DMS114 treated with DMSO at 0.1 percent for 48 hours (cell line): ENCODE data around the gene BYSL.

Experiments
- DNase-seq: peaks from one replicate; lab custom pipeline; 2025; ENCODE audit not compliant: unreplicated experiment; lab: John Stamatoyannopoulos, UW

BYSL gene, protein sequence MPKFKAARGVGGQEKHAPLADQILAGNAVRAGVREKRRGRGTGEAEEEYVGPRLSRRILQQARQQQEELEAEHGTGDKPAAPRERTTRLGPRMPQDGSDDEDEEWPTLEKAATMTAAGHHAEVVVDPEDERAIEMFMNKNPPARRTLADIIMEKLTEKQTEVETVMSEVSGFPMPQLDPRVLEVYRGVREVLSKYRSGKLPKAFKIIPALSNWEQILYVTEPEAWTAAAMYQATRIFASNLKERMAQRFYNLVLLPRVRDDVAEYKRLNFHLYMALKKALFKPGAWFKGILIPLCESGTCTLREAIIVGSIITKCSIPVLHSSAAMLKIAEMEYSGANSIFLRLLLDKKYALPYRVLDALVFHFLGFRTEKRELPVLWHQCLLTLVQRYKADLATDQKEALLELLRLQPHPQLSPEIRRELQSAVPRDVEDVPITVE

DNA sequence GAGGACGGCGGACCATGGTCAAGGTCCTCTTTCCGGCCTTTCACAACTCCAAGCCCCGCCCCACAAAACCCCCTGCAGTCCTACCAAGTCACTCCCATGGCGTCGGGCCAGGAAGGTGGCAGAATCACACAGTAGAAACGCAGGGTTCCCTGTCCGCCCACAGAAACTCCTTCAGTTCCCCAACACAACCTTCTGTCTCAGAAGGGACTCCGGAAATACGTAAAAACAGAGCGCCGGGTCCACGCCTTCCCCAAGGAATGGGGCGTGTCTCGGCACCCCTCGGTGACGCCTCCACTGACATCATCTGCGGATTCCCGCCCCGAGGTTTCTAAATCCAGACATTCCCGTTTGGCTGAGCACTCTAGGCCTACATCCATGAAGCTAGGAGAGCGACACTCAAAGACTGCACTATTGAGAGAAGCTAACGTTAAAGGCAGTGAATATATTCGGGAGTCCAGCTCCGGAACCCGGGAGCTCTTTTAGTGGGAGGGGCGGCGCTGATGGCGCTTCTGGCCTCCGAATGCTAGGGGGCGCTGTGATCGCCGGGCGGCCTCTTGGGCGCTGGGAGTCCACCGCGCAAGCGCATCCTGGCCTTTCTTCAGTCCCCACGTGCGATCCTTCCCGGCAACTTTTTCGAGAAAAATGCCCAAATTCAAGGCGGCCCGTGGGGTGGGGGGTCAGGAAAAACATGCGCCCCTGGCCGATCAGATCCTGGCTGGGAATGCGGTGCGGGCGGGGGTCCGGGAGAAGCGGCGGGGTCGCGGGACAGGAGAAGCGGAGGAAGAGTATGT lies at the start of gene BYSL, which contains the start of gene MED20:
BYSL (plus strand) TSS at position 579 of the 791 bp plus-strand sequence; CDS start at position 643, 64 bp downstream.
MED20 (minus strand) TSS at position 219 of the 791 bp plus-strand sequence; CDS start at position 98, 121 bp downstream.
- DNase-seq, result peak; percentile 94

DNA sequence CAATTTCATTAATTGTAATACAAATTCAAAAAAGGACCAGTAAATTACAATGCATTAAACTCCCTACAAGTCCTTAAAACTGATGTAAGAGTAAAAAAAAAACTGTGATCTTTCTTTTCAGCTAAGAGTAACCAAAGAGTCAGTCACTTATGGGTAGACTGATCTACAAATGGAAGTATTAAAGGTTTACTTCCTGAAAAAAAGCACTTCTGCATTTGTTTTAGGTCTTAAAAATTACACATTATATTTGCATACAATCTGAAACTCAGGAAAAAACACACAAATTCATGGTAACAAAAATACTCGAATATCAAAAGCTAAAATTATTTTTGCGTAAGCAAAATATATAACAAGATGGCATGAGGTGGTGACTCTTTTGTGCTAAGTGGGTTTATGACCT lies 49.6 kb upstream of the BYSL start:
- DNase-seq, result no peak

DNA sequence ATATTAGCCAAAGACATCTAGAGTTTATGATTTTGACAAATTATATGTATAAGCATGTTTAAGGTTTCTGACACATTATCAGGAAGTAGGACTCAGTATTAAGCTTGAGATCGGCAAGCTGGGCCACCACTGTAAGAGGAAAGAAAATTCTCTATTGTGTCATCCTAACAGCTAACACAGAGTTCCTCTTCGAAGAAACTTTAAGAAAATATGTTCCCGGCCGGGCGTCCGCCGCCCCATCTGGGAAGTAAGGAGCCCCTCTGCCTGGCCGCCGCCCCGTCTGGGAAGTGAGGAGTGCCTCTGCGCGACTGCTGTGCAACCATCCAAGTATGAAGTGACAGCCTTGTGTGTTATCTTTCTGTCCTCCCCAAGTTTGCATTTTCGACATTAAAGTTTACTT lies 49.2 kb upstream of the BYSL start:
- no peak for DNase-seq

DNA sequence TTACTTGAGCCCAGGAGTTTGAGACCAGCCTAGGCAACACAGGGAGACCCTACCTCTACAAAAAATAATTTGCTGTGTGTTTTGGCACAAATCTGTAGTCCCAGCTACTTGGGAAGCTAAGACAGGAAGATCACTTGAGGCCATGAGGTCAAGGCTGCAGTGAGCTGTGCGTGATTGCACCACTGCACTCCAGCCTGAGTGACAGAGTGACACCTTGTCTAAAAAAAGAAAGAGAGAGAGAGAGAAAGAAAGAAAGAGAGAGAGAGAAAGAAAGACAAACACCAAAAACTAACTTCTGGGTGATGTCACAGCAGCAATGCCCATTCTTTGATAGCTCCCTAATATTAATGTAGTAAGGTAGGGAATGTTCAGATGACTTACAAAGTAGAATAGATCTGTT lies 46.6 kb upstream of the BYSL start:
- no peak for DNase-seq

DNA sequence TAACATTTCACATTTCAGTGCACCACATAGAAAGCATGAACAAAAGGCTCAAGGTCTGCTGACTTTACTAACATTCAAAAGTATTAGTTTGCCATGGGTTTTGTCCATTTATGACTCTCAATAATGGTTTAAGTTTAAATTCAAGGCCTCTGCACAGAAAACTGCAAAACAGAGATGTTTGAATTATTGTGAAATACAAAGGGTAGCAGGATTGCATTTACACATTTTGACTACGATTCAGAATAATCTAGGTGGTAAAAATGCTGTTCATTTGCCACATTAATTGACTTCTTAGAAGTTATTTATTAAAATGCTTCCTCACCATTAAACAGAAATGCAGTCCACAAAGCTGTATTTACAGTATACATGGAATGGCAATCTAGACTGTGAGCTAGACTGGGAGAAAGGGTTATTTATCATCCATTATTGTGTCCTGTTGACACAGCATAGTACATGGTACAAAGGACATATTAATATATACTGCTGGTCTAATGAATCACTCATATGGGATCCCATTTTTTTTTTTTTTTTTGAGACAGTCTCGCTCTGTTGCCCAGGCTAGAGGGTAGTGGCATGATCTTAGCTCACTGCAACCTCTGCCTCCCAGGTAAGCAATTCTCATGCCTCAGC lies 44.1 kb upstream of the BYSL start:
- DNase-seq, result no peak

DNA sequence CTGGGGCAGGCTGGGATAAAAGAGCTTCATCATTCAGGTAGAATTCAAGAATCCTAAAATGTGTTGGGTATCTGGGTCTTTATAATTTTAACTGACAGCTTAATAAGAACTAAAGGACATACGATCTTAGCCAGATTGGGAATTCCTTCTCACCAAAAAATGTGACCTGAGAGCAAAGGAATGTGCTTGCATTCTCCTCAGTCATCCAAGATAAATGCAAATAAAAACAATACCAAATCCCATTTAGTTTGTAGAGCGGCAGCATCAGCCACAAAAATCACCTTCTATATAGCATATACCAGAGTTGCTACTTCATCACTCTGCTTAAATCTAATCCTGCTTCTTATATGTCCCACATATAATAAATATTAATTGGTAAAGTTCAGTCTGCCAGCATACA lies 43.1 kb upstream of the BYSL start:
- no peak for DNase-seq

DNA sequence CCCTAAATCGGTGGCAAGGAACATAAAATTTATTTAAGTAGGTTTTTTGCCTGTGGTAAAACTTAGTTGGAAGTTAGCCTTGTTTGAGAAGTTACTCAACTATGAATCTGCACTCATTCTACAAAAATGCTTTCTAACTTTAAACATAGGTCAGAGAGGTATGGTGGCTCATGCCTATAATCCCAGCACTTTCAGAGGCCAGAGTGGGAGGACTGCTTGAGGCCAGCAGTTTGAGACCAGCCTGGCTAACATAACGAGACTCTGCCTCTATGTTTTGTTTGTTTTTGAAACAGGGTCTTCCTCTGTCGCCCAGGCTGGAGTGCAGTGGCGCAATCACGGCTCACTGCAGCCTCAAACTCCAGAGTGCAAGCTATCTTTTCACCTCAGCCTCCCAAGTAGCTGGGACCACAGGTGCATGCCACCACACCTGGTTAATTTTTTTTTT lies 42.3 kb upstream of the BYSL start:
- DNase-seq, result no peak

DNA sequence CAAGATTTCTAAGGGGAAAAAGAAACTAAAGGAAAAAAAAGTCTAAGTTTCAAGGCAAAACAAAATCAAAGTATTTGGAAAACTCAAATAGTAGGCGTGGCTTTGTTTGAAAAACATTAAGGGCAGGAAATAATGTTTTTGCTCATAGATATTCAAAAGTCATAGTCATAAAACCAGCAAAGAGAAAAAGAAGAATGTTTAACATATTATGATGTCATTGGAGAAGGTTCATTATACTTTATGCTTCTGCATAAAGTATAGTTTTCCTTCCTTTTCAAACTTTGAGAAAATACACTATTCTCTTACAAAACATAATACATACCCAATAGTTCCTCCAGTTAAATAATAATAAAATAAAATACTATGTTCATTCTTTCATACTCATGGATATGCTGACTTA lies 39.8 kb upstream of the BYSL start:
- no peak for DNase-seq

DNA sequence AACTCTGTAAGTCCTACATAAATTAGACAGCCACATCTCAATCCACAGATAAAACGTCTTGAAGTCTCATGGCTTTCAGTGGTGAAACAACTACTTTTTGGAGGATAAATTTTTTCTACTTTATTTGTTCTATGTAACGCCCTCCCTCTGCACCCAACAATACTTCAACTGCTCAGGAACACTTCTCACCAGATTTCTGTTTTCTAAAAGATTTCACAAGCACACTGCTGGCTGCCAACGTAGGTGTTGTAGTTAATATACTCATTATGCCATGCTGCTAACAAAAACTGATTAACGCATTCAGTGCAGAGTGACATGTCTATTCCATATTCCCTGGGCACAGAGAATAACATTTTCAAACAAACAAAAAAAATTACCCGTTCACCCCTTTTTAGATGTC lies 36.3 kb upstream of the BYSL start:
- no peak for DNase-seq

DNA sequence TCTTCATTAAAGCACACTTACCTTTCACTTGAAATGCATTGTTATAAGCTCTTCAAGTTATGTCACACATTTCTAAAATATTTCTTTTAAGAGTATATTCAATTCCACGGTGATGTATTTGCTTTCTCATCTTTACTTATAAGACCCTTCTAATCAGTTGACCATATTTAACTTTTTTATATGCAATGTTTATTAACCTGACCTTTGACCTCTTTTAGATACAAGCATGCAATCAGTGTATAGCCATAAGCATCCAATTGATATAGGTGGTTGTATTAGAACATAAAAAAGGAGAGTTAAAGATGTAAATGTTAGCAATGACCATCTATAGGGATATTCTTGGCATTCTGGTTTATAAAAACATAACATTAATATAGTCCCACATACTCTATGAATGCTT lies 35.4 kb upstream of the BYSL start:
- no peak for DNase-seq

DNA sequence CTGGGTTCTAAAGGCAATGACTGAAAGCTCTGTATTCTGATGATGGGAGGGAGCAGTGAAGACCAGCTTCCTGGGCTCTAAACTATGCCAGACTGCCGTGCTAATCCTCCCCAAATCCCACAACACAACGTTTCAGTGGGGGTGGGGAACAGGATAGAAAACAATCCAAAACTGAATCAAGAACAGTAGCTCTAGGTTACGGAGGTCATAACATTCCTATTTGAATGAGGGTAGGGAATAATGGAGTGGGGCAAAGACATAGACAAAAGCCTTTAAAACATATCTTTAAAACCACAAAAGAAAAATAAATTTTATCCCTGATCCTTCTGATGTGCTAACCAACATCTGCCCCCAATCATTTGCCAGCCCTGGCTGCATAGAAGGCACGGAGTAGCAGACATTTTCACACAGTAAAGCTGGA lies 34.0 kb upstream of the BYSL start:
- DNase-seq, result no peak

DNA sequence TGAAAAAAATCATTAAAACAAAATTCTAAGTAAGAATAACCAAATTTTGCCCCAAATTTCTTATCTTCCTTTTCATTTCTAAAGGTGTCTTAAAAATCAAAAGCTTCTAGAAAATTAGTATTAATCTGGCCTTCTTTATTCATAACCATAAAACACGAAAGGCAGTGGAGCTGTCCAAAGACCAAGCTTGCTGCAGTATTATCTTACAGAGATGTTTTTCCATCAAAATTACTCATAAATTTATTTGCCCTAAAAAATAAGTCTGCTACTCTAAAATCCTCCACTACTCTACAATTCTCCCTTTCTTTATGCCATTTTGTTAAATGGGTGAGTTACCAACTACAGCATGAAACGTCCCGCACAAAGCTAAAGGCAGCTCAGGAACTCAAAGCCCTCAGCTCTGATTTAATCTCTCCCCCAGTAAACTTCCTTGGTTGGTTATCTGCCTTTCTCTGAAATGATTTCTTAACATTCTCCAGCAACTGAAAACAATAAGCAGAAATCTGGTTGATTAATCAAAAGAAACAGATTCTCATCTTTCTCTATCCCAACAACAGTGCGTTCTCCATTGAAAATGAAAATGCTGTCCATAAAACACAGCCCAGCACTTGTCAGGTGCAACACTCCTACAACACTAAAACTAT lies 28.3 kb upstream of the BYSL start:
- DNase-seq, result no peak

DNA sequence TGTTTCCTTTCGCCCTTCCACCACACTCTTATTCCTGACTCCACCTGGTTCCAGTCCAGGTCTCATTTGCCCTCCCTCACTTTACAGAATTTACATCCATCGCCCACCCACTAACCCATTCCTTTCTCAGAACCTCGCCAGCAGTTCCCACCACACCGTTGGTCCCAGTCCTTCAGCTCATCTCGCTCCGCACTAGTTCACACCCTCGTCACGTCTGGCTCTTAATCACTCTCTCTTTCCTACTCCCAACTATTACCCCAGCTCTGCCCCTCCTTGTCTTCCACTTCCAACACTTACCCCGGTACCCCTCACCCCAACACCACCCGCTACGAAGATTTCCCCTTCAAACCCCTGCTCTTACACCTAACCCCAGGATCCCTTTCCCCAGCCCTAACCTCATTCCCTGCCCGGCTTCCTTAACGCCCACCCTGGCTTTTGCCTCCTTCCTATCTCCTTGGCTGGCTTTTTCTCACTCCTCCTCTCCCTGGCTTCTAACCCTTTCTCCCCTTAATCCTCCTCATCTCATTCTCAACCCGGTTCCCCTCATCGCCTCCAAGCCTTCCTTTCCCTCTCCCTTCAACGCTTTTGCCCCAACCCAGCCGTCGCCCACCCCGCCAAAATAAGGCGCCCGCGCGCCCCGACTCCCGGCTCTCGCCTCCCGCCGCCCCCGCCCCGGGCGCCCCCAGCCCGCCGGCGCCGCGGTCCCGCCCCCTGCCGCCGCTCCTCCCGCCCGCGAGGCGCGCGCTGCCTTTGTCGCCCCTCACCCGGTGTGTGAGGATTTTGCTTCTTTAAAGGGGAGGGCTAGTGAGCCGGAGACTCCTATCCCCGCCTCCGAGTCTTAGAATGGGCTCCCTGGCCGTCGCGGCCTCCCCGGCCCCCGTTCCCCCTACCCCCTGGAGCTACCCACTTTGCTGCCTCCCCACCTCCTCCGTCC lies 26.7 kb upstream of the BYSL start:
- DNase-seq, result no peak

DNA sequence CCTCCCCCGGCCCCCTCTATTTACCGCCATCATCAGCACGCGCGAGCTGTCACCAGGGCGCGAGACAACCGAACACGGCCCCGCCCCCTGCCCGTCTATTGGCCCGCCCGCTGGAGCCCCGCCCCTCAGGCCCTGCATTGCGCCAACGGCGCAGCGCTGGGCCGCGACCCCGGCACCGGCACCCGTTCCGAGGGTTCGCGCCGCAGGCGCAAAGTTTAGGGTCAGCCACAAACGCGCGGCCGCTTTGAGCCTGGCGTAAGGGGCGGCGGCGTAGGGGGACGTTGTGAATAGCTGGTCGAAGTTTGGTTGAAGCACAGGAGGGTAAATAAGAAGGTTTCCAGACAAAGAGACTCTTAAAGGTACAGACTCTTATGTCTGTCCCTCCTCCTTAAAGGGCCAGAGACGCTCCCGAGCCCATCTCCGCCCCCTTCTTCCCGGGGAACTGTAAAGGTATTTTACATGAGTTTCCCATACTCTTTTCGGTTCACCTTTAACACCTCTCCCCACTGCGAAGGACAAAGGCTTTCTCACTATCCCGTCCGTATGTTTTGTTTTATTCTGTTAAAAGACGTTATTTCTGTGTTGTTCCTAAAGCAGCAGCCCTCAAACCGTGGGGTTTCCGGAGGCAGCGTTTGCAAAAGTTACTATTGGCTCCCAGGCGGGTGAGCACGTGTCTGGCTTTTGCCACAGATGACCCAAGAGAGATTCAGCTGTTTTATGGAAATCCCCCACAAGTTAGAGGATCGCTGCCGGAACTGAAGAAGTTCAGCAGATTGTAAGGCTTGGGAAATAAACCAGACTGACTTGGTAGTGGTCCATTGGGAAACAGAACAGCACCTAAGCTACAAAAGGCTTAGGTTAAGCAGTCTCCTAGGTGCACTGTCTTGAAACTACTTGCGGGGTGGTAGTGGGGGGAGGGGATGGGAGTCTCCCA lies 25.7 kb upstream of the BYSL start, which contains the start of gene USP49:
USP49 (minus strand) TSS at position 76 of the 934 bp plus-strand sequence. CDS start 88,392 bp downstream, outside the sequence.
- DNase-seq, result peak; percentile 91

DNA sequence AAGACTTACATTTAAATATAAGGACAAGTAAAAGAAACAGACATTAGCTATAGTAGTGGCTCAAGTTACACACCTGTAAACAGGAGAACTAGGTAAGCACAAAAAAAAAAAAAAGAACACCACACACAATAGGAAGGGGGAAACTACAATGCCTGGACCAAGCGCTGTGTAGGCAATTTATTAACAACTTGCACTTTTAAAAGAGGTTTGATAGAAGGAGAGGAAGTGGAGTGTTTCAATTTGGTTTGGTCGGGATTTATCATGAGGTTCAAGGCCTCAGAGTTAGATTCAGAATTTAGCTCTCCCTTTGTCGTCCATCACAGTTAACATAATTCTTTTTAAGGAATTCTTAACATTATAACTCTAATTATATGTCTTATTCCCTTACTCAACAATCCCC lies 25.0 kb upstream of the BYSL start:
- no peak for DNase-seq

DNA sequence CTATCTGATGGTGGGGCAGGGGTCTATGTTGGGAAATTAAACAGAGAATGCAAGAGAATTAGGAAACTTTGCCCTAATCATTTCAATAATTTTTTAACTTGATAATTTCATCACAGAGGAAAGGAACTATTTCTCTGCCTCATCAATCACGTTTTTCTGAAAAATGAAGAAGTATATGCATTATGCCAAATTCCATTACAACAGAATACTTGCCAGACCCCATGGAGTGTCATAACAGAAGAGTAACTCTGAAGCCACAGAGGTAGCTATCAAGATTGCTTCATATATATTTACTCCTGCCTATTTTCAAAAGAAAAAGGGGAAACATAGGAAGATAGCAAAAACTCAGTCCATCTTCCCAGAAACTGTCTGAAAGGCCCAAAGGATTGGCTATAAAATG lies 20.4 kb upstream of the BYSL start:
- DNase-seq, result no peak

DNA sequence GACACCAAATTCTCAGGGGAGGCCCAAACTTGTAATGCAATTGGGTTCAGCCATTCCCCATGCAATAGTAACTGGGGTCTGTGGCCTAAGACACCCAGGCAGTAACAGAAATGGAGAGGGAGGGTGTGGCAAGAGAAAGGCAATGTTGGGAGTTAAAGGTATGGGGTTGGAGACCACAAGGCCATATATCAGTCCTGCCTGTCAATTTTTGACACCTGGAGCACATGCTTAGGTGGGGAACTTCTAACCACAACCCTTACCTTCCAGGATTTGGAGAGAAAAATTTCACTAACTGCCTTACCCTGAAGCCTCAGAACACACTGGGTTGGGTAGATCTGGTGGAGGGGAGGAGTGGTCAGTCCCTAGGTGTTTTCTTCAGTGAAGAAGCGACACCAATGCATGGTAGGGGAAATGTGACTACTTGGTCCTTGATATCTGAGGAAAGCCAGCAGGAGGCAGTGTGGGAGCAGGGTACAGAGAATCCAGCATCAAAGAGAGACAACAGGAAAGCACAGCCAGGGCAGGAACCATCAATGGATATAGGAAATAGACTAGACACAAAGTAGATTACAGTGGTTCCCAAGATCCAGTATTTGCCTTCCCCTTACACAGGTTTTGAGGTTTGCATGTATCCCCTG lies 19.3 kb upstream of the BYSL start:
- no peak for DNase-seq

DNA sequence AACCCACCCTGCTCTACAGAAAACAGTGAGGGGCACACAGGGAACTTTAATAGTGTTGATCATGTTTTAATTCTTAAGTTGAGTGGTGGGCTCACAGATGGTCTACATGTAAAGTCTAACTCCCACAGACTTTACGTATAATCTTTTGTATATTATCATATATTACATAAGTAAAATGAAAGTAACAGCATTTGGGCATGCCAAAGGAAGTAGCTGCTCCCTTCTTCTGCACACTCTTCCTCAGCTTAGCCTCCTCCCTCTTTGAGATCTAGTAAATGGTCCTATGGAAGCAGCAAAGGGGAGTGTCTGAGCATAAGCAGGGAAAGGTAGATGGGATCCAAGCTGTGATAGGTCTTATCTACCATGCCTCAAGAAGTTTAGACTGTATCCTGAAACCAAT lies 11.6 kb upstream of the BYSL start:
- DNase-seq, result no peak
